HepG2 (cell line): ENCODE data around the gene DQX1. TPM values are rescaled to one million over a fixed set of nuclear protein-coding genes. Genes with fewer than 3 reads are reported as not detected.

ENCODE experiments used
- BCL6 ChIP-seq: IDR thresholded peaks from 2 replicates; pipeline ENCODE4 v1.6.1; 2016; ENCODE audit warnings: missing genetic modification reagents, missing compliant biosample characterization
- BRD4 ChIP-seq: sonication (generic); formaldehyde crosslinking; IDR thresholded peaks from 2 replicates; pipeline ENCODE4 v1.4.0; 2020; ENCODE audit warnings: missing genetic modification reagents
- GTF3A ChIP-seq: sonication (generic); formaldehyde crosslinking; conservative IDR thresholded peaks from 2 replicates; pipeline ENCODE4 v1.4.0; 2020; ENCODE audit warnings: mild to moderate bottlenecking, missing genetic modification reagents
- HMGA1 ChIP-seq: sonication (generic); formaldehyde crosslinking; conservative IDR thresholded peaks from 2 replicates; pipeline ENCODE4 v1.4.0; 2020; ENCODE audit warnings: missing genetic modification reagents
- HNRNPL ChIP-seq: fragments of 200-400 bp; formaldehyde crosslinking; IDR thresholded peaks from 2 replicates; pipeline ENCODE4 v1.6.1; 2017; ENCODE audit warnings: mild to moderate bottlenecking, low read depth, low read length
- MAF1 ChIP-seq: sonication (generic); formaldehyde crosslinking; IDR thresholded peaks from 2 replicates; pipeline ENCODE4 v1.5.0; 2020; ENCODE audit warnings: missing genetic modification reagents, borderline replicate concordance
- MED8 ChIP-seq: sonication (generic); formaldehyde crosslinking; IDR thresholded peaks from 2 replicates; pipeline ENCODE4 v1.8.1; 2023; ENCODE audit warnings: mild to moderate bottlenecking, missing genetic modification reagents; ENCODE audit not compliant: insufficient replicate concordance
- MTA1 ChIP-seq: sonication (generic); formaldehyde crosslinking; IDR thresholded peaks from 2 replicates; pipeline ENCODE4 v1.4.0; 2020; ENCODE audit warnings: missing genetic modification reagents, mild to moderate bottlenecking, borderline replicate concordance
- NONO ChIP-seq, 2 experiments: fragments of 450-650 bp in 1 of 2; sonication (generic) in 1 of 2; formaldehyde crosslinking in 1 of 2; IDR thresholded peaks in 1 of 2; conservative IDR thresholded peaks in 1 of 2; 2 replicates each; pipeline versions ENCODE4 v1.6.1 to v1.8.0; 2017 to 2022; ENCODE audit warnings: mild to moderate bottlenecking in 1 of 2, missing genetic modification reagents in 1 of 2, moderate library complexity in 1 of 2
- PHF5A ChIP-seq: IDR thresholded peaks from one replicate; pipeline ENCODE4 v1.6.1; 2018; ENCODE audit warnings: low read depth, missing genetic modification reagents; ENCODE audit not compliant: unreplicated experiment
- PREB ChIP-seq: sonication (generic); formaldehyde crosslinking; IDR thresholded peaks from 2 replicates; pipeline ENCODE4 v1.4.0; 2020; ENCODE audit warnings: missing genetic modification reagents
- SAP130 ChIP-seq: IDR thresholded peaks from 2 replicates; pipeline ENCODE4 v1.6.1; 2016; ENCODE audit warnings: low read depth
- SRSF9 ChIP-seq: fragments of 200-400 bp; formaldehyde crosslinking; IDR thresholded peaks from 2 replicates; pipeline ENCODE4 v1.6.1; 2018; ENCODE audit warnings: borderline replicate concordance, mild to moderate bottlenecking, low read depth, low read length; ENCODE audit not compliant: insufficient read depth, poor library complexity, severe bottlenecking
- SRY ChIP-seq: sonication (generic); formaldehyde crosslinking; IDR thresholded peaks from 2 replicates; pipeline ENCODE4 v1.8.0; 2022; ENCODE audit warnings: mild to moderate bottlenecking, missing genetic modification reagents
- ZNF432 ChIP-seq: sonication (generic); formaldehyde crosslinking; IDR thresholded peaks from 2 replicates; pipeline ENCODE4 v1.5.0; 2020; ENCODE audit warnings: missing genetic modification reagents, mild to moderate bottlenecking, borderline replicate concordance
- ZNF451 ChIP-seq: sonication (generic); formaldehyde crosslinking; IDR thresholded peaks from 2 replicates; pipeline ENCODE4 v1.5.0; 2020; ENCODE audit warnings: mild to moderate bottlenecking, missing genetic modification reagents
- ZNF546 ChIP-seq: sonication (generic); formaldehyde crosslinking; conservative IDR thresholded peaks from 2 replicates; pipeline ENCODE4 v1.8.1; 2023; ENCODE audit warnings: mild to moderate bottlenecking, missing genetic modification reagents
- ZNF709 ChIP-seq: sonication (generic); formaldehyde crosslinking; IDR thresholded peaks from 2 replicates; pipeline ENCODE4 v1.5.0; 2020; ENCODE audit warnings: mild to moderate bottlenecking, missing genetic modification reagents
- ZNF841 ChIP-seq: sonication (generic); formaldehyde crosslinking; IDR thresholded peaks from 2 replicates; pipeline ENCODE4 v1.8.1; 2023; ENCODE audit warnings: missing genetic modification reagents, borderline replicate concordance
- polyA plus RNA-seq, 8 experiments: library from polyadenylated mRNA; depleted of rRNA in 3 of 8; stranded (reverse) in 7 of 8; unstranded in 1 of 8; fragments of >200 nt; fragmentation: Illumina TruSeq in 4 of 8; extraction: Trizol in 4 of 8; gene quantifications; 2 replicates each; pipeline versions ENCODE4 v1.2.1 to v1.2.3, GENCODE V29; 2011 to 2016; ENCODE audit warnings: low read depth in 4 of 8, missing spikeins in 1 of 8, mixed read lengths in 1 of 8; ENCODE audit not compliant: insufficient read depth in 1 of 8
- total RNA-seq, 5 experiments: library from RNA; depleted of rRNA; stranded (reverse); fragments of >200 nt; fragmentation: Illumina TruSeq; extraction: Trizol; gene quantifications; 2 replicates each; pipeline ENCODE4 v1.2.3, GENCODE V29; 2016; ENCODE audit warnings: low read depth in 1 of 5
- TF ChIP-seq, protein P1 (sequence below), 2 experiments: sonication (generic) in 1 of 2; formaldehyde crosslinking in 1 of 2; IDR thresholded peaks; 2 replicates each; pipeline versions ENCODE4 v1.4.0 to v1.6.1; 2018 to 2020; ENCODE audit warnings: missing genetic modification reagents in 2 of 2, borderline replicate concordance in 1 of 2, low read depth in 1 of 2, mild to moderate bottlenecking in 1 of 2, missing biosample characterization in 1 of 2
- TF ChIP-seq, protein P2 (sequence below): sonication (generic); formaldehyde crosslinking; IDR thresholded peaks from 2 replicates; pipeline ENCODE4 v1.4.0; 2020; ENCODE audit warnings: mild to moderate bottlenecking, missing genetic modification reagents

The DQX1 gene
- total and polyA plus RNA-seq, 2 of the 13 experiments (the other 11 are each of a cell fraction or from before 2014, with no cell fraction given), result 27.6 to 89.8 TPM

DNA sequence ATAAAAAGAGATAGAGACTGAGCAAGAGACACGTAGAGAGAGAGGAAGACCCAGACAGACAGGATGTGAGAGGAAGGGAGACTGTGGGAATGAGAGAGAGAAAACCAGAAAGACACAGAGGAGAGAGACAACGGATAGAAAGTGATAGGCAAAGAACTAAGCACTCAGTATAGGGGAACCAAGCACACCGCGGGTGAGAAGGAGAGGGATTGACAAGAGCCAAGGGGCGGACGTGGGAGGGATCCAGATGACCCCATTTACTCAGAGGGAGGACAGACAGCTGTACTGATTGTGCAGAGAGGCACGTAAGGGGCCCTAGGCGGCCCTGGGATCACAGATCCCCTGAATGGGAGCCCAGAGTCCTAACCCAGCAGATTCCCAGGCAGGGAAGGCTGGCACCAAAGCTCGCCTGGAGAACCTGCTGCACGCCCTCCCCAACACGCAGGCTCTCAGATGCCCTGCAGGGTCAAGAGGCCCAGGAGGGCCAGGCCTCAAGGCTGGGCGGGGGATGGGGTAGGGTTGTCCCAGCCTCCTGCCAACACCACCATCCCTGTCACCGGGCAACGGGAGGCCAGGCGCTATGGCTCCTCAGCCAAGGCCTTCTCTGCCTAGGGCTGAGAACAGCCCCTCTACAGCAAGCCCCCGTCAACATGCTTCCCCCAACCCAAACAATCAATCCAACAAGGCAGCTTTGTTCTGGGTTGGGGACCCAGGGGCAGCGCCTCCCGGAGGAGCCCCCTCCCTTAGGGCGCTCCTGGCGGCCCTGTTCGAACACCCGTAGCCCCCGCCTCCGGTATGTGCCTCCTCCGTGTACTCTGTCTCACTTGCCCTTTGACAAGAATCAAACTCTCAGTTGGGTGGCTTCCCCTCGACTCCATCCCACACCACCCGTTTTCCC, 27.1 kb upstream of the DQX1 start (continued):
- no peak for TF ChIP-seq PREB (CRISPR knock-in tag)
- peak; percentile 18; the same call in 1 of the 2 replicates for TF ChIP-seq BCL6 (CRISPR knock-in tag)
- TF ChIP-seq ZNF432 (CRISPR knock-in tag), result no peak
- no peak for TF ChIP-seq ZNF451 (CRISPR knock-in tag)
- TF ChIP-seq PHF5A (CRISPR knock-in tag), result no peak
- peak; percentile 59 for TF ChIP-seq SAP130 (CRISPR knock-in tag)
- no peak for TF ChIP-seq SRSF9
- no peak for TF ChIP-seq MED8 (CRISPR knock-in tag)
- TF ChIP-seq, protein P1, sequence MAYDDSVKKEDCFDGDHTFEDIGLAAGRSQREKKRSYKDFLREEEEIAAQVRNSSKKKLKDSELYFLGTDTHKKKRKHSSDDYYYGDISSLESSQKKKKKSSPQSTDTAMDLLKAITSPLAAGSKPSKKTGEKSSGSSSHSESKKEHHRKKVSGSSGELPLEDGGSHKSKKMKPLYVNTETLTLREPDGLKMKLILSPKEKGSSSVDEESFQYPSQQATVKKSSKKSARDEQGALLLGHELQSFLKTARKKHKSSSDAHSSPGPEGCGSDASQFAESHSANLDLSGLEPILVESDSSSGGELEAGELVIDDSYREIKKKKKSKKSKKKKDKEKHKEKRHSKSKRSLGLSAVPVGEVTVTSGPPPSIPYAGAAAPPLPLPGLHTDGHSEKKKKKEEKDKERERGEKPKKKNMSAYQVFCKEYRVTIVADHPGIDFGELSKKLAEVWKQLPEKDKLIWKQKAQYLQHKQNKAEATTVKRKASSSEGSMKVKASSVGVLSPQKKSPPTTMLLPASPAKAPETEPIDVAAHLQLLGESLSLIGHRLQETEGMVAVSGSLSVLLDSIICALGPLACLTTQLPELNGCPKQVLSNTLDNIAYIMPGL (CRISPR knock-in tag; IDR thresholded peaks at IDR 0.05; ENCODE audit: borderline replicate concordance in 1 of 2, low read depth in 1 of 2), result no peak
- TF ChIP-seq GTF3A (CRISPR knock-in tag), result no peak
- TF ChIP-seq HMGA1, result no peak
- TF ChIP-seq MTA1, result 0 out of 2 replicates have a peak, but pooled peaks have one; percentile 18
- no peak for TF ChIP-seq ZNF709 (CRISPR knock-in tag)
- TF ChIP-seq BRD4 (CRISPR knock-in tag), result 0 out of 2 replicates have a peak, but pooled peaks have one; percentile 62
- TF ChIP-seq ZNF841 (CRISPR knock-in tag), result no peak
- peak; percentile 83 for TF ChIP-seq HNRNPL
- no peak for TF ChIP-seq ZNF546
- TF ChIP-seq NONO (IDR thresholded peaks at IDR 0.05), result no peak
- no peak for TF ChIP-seq NONO (CRISPR knock-in tag; conservative IDR thresholded peaks at IDR 0.05)
- no peak for TF ChIP-seq SRY (CRISPR knock-in tag)
- TF ChIP-seq, protein P2, sequence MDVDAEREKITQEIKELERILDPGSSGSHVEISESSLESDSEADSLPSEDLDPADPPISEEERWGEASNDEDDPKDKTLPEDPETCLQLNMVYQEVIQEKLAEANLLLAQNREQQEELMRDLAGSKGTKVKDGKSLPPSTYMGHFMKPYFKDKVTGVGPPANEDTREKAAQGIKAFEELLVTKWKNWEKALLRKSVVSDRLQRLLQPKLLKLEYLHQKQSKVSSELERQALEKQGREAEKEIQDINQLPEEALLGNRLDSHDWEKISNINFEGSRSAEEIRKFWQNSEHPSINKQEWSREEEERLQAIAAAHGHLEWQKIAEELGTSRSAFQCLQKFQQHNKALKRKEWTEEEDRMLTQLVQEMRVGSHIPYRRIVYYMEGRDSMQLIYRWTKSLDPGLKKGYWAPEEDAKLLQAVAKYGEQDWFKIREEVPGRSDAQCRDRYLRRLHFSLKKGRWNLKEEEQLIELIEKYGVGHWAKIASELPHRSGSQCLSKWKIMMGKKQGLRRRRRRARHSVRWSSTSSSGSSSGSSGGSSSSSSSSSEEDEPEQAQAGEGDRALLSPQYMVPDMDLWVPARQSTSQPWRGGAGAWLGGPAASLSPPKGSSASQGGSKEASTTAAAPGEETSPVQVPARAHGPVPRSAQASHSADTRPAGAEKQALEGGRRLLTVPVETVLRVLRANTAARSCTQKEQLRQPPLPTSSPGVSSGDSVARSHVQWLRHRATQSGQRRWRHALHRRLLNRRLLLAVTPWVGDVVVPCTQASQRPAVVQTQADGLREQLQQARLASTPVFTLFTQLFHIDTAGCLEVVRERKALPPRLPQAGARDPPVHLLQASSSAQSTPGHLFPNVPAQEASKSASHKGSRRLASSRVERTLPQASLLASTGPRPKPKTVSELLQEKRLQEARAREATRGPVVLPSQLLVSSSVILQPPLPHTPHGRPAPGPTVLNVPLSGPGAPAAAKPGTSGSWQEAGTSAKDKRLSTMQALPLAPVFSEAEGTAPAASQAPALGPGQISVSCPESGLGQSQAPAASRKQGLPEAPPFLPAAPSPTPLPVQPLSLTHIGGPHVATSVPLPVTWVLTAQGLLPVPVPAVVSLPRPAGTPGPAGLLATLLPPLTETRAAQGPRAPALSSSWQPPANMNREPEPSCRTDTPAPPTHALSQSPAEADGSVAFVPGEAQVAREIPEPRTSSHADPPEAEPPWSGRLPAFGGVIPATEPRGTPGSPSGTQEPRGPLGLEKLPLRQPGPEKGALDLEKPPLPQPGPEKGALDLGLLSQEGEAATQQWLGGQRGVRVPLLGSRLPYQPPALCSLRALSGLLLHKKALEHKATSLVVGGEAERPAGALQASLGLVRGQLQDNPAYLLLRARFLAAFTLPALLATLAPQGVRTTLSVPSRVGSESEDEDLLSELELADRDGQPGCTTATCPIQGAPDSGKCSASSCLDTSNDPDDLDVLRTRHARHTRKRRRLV, result no peak
- no peak for TF ChIP-seq MAF1 (CRISPR knock-in tag)
